ENCODE measurements around the gene CAMTA1.

Gene CAMTA1

GRCh38 chr1:7795406-7795805 lies 1010.2 kb downstream of the CAMTA1 start:
- no peak for TF ChIP-seq CTCF (IDR thresholded peaks at IDR 0.05; ENCODE audit: low read depth, low read length)
- no peak overlapping the region for H3K4me3 ChIP-seq (ENCODE audit: low read depth, low read length)

DNA sequence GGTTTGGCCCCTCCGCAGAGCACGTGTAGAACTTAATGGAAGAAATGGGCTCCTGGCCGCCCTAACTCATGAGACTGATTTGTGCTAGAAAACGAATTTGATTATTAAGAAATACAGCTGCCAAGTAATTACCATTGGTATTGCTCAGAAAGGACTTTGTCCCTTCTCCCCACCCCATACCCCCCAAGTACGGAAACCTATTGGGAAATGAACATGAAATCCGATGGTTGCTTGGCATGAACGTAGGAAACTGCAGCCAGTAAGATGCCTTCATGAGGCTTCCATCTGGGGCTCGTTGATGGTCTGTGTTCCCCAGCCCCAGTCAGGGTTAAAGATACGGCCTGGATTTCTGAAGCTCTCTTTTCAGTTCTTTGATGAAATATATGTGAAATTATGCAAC lies 1020.2 kb downstream of the CAMTA1 start:
- TF ChIP-seq CTCF (IDR thresholded peaks at IDR 0.05; ENCODE audit: low read depth, low read length), result no peak
- no peak overlapping the region for H3K4me3 ChIP-seq (ENCODE audit: low read depth, low read length)

GRCh38 chr1:7808253-7808844 lies 1023.1 kb downstream of the CAMTA1 start:
- no peak overlapping the region for H3K4me3 ChIP-seq (ENCODE audit: low read depth, low read length)
- TF ChIP-seq CTCF (IDR thresholded peaks at IDR 0.05; ENCODE audit: low read depth, low read length), result peak; percentile 17; the same call in 1 of the 2 replicates

DNA sequence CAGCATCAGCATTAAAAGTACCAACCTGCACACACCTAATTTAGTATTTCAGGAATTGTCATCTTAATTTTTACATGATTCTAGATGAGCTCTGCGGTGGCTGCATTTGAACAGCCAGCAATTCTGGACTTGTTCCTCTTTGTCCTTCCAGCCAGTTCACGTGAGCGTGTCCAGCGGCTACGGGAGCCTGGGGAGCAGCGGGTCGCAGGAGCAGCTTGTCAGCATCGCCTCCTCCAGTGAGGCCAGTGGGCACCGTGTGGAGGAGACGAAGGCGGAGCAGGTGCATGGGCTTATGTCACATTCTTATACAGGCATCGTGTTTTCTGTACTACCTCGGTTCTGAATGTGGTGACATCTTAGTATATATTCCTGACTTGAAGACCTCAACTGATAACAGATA lies 1024.5 kb downstream of the CAMTA1 start:
- TF ChIP-seq CTCF (IDR thresholded peaks at IDR 0.05; ENCODE audit: low read depth, low read length), result no peak
- H3K4me3 ChIP-seq (ENCODE audit: low read depth, low read length), result no peak overlapping the region

GRCh38 chr1:7810395-7810794 lies 1025.1 kb downstream of the CAMTA1 start:
- no peak for TF ChIP-seq CTCF (IDR thresholded peaks at IDR 0.05; ENCODE audit: low read depth, low read length)

DNA sequence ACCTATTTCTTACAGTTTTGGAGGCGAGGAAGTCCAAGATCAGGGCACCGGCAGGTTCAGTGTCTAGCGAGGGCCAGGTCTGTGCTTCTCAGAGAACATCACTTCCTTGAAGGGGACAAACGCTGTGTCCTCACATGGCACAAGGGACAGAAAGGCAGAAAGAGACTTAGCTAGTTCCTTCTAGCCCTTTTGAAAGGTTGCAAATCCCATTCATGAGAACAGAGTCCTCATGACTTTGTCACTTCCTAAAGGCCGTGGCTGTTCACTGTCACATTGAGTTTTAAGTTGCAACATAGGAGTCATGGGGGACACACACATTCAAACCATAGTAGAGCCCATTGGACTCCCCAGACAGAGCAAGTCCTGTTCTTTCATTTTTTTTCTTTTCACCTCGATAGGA lies 1026.2 kb downstream of the CAMTA1 start:
- TF ChIP-seq CTCF (IDR thresholded peaks at IDR 0.05; ENCODE audit: low read depth, low read length), result no peak
- no peak overlapping the region for H3K4me3 ChIP-seq (ENCODE audit: low read depth, low read length)

More at GRCh38 chr1:7810395-7810794, 1025.1 kb downstream of the CAMTA1 start:
- H3K4me3 ChIP-seq (ENCODE audit: low read depth, low read length), result no peak overlapping the region

- no peak overlapping the region for H3K4me3 ChIP-seq (ENCODE audit: low read depth, low read length)
- TF ChIP-seq CTCF (IDR thresholded peaks at IDR 0.05; ENCODE audit: low read depth, low read length), result no peak
These were observed 1028.6 kb downstream of the CAMTA1 start for GRCh38 chr1:7813677-7814373.

Data from WI38 (cell line).